Spleen (tissue), 7 donors: ENCODE results near the gene STAT1.

Experiments used
- CTCF ChIP-seq, 11 experiments: fragments of 200-600 bp in 7 of 11; fragments of 450-650 bp in 4 of 11; sonication (generic) in 4 of 11; IDR thresholded peaks in 8 of 11; conservative IDR thresholded peaks in 3 of 11; 1 replicate in 7 of 11; 2 replicates in 4 of 11; pipeline versions ENCODE4 v1.4.0 to v1.8.0; 2016 to 2021; ENCODE audit warnings: antibody characterized with exemption in 11 of 11, inconsistent platforms in 4 of 11, mild to moderate bottlenecking in 1 of 11
- POLR2A ChIP-seq, 3 donors: fragments of 450-650 bp; IDR thresholded peaks; one replicate each; pipeline ENCODE4 v1.5.1; 2017; ENCODE audit warnings: antibody characterized with exemption in 3 of 3, mild to moderate bottlenecking in 1 of 3
- donor health status: DM: no; HTN: no; CAD: no; lungs with moderate emphysema.
- donor health status: DM: no; HTN: no; CAD: no.
- donor health status: DM: no; HTN: no; CAD: no.

- TF ChIP-seq CTCF (IDR thresholded peaks at IDR 0.05 in 8 of 11, conservative IDR thresholded peaks at IDR 0.05 in 3 of 11) (no peak), POLR2A (IDR thresholded peaks at IDR 0.05) (no peak)
Observed at GRCh38 chr2:191053256-191053655, 39.3 kb upstream of the STAT1 start.
